Measurements from ENCODE around the gene NIPSNAP2. TPM values are rescaled to one million over a fixed set of nuclear protein-coding genes. Genes with fewer than 3 reads are reported as not detected.

Gene NIPSNAP2
- total and polyA plus RNA-seq, 2 of the 13 experiments (the other 11 are each of a cell fraction or from before 2014, with no cell fraction given): 40.3 to 61.5 TPM

- TF ChIP-seq SIX4 (CRISPR knock-in tag; IDR thresholded peaks at IDR 0.05) (0 out of 2 replicates have a peak, but pooled peaks have one; percentile 33), ZSCAN30 (CRISPR knock-in tag; IDR thresholded peaks at IDR 0.05) (peak; percentile 67; the same call in 1 of the 2 replicates), EEA1 (CRISPR knock-in tag; IDR thresholded peaks at IDR 0.05; ENCODE audit: borderline replicate concordance) (no peak), ZNF558 (CRISPR knock-in tag; IDR thresholded peaks at IDR 0.05; ENCODE audit: borderline replicate concordance) (no peak), ZMYM2 (CRISPR knock-in tag; IDR thresholded peaks at IDR 0.05) (peak; percentile 59; the same call in 1 of the 2 replicates), KMT2B (CRISPR knock-in tag; IDR thresholded peaks at IDR 0.05) (peak; percentile 93), CENPBD1 (CRISPR knock-in tag; IDR thresholded peaks at IDR 0.05; ENCODE audit: borderline replicate concordance, low read depth) (no peak), ZNF616 (CRISPR knock-in tag; IDR thresholded peaks at IDR 0.05; ENCODE audit: low read depth) (peak; percentile 93), ZNF318 (CRISPR knock-in tag; IDR thresholded peaks at IDR 0.05) (peak; percentile 60; the same call in 1 of the 2 replicates), IRF9 (CRISPR knock-in tag; IDR thresholded peaks at IDR 0.05; ENCODE audit: borderline replicate concordance) (peak; percentile 85), ZFP1 (CRISPR knock-in tag; IDR thresholded peaks at IDR 0.05) (no peak), ZFP91 (CRISPR knock-in tag; IDR thresholded peaks at IDR 0.05; ENCODE audit: borderline replicate concordance) (peak; percentile 100)
Measured at GRCh38 chr7:55951637-55952351, 12.6 kb upstream of the NIPSNAP2 start, which contains the start of gene MRPS17 (continued).
